Suprapubic skin (tissue), 3 donors: ENCODE measurements around the gene CMPK2.

Source experiments
- CTCF ChIP-seq, 2 donors: fragments of 200-600 bp in 1 of 2; fragments of 450-650 bp in 1 of 2; sonication (generic) in 1 of 2; IDR thresholded peaks; one replicate each; pipeline ENCODE4 v1.5.1; 2016 to 2019; ENCODE audit warnings: antibody characterized with exemption in 2 of 2, mild to moderate bottlenecking in 1 of 2, moderate library complexity in 1 of 2
- EP300 ChIP-seq: sonication (generic); formaldehyde crosslinking; IDR thresholded peaks from one replicate; pipeline ENCODE4 v1.6.1; 2017; ENCODE audit warnings: antibody characterized with exemption
- POLR2A ChIP-seq, 2 donors: fragments of 450-650 bp; IDR thresholded peaks; one replicate each; pipeline ENCODE4 v1.6.1; 2017; ENCODE audit warnings: antibody characterized with exemption in 2 of 2, mild to moderate bottlenecking in 2 of 2, moderate library complexity in 2 of 2

- TF ChIP-seq CTCF (IDR thresholded peaks at IDR 0.05) (no peak), POLR2A (IDR thresholded peaks at IDR 0.05) (no peak), EP300 (no peak)
Measured at GRCh38 chr2:6885968-6886367, 20.3 kb upstream of the CMPK2 start.
